ENCODE data around the gene INTS14. TPM values are rescaled to one million over a fixed set of nuclear protein-coding genes. Genes with fewer than 3 reads are reported as not detected.

Gene INTS14
- total and polyA plus RNA-seq, 9 of the 15 experiments (the other 6 are each of a cell fraction or from before 2014, with no cell fraction given): 30.5 to 92.4 (median 46.5) TPM

DNA sequence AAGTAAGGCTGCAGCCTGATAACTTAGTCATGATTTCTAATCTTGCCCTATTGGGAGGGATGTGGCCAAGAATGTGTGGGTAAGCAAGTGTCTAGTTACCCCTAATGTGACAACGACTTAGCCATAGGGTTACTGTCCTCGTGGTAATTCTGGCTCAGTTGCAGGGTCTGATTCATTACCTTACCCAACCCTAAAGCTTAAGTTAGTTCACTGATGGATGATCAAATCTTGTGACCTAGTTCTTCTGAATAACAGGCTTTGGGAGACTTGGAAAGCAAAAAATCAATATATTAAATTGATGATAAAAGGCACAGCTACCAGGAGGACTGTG is 1.6 kb upstream of the INTS14 start:
- intact Hi-C loops (cut with micrococcal nuclease): loop anchor here (10.0 kb wide), 1 partner anchor 362 kb away; no protein-coding TSS in a partner anchor
- H4K20me1 ChIP-seq (replicated peaks; ENCODE audit: control insufficient read depth, insufficient read depth, low read length): no peaks in the 10 kb centered on the region
- CTCF ChIA-PET (ENCODE audit: low intra/inter-chr PET ratio): no interaction called here
- H3K4me1 ChIP-seq (replicated peaks in 1 of 2; ENCODE audit: control insufficient read depth in 2 of 2, insufficient read depth in 2 of 2, low read length in 2 of 2): peaks cover 8 to 21% of the 10 kb centered on the region in 2 experiments; a peak in 4 of 5 replicates
- H3K36me3 ChIP-seq (ENCODE audit: control insufficient read depth, insufficient read depth, low read length): peaks cover 3% of the 10 kb centered on the region; the same call in 2 of the 3 replicates
- ATAC-seq: no peak
- peak overlapping the region; percentile 91 for H3K4me2 ChIP-seq (ENCODE audit: insufficient read depth, low read length)
- no peak overlapping the region for H3K27ac ChIP-seq (ENCODE audit: extremely low read depth, low read depth, low read length)
- TF ChIP-seq RHOXF2B (CRISPR knock-in tag; conservative IDR thresholded peaks at IDR 0.05) (no peak), CREM (IDR thresholded peaks at IDR 0.05; ENCODE audit: low read depth) (no peak), SRSF7 (optimal IDR thresholded peaks at IDR 0.05; ENCODE audit: low read depth, low read length) (no peak), MTA1 (IDR thresholded peaks at IDR 0.05; ENCODE audit: borderline replicate concordance) (no peak), ZNF507 (tag; conservative IDR thresholded peaks at IDR 0.05) (no peak)
- TF ChIP-seq, protein P1, sequence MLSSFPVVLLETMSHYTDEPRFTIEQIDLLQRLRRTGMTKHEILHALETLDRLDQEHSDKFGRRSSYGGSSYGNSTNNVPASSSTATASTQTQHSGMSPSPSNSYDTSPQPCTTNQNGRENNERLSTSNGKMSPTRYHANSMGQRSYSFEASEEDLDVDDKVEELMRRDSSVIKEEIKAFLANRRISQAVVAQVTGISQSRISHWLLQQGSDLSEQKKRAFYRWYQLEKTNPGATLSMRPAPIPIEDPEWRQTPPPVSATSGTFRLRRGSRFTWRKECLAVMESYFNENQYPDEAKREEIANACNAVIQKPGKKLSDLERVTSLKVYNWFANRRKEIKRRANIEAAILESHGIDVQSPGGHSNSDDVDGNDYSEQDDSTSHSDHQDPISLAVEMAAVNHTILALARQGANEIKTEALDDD (IDR thresholded peaks at IDR 0.05): peak; percentile 90
- TF ChIP-seq, protein P2, sequence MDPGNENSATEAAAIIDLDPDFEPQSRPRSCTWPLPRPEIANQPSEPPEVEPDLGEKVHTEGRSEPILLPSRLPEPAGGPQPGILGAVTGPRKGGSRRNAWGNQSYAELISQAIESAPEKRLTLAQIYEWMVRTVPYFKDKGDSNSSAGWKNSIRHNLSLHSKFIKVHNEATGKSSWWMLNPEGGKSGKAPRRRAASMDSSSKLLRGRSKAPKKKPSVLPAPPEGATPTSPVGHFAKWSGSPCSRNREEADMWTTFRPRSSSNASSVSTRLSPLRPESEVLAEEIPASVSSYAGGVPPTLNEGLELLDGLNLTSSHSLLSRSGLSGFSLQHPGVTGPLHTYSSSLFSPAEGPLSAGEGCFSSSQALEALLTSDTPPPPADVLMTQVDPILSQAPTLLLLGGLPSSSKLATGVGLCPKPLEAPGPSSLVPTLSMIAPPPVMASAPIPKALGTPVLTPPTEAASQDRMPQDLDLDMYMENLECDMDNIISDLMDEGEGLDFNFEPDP (CRISPR knock-in tag; IDR thresholded peaks at IDR 0.05): no peak
- H3K9ac ChIP-seq (ENCODE audit: insufficient read depth in 1 of 2, low read depth in 2 of 2, low read length in 2 of 2): peak overlapping the region in 1 of 2 experiments; percentile 87; a peak in 1 of 4 replicates
- 7% methylated on average over 2 of the region's 2 CpGs for whole genome bisulfite sequencing (ENCODE audit: insufficient coverage, low coverage, missing lambda C conversion rate)
- no peaks in the 10 kb centered on the region for H3K9me1 ChIP-seq (ENCODE audit: control insufficient read depth, insufficient read depth, low read length)
- peak overlapping the region; percentile 97 for H2AFZ ChIP-seq (ENCODE audit: low read depth, low read length)
- no peak for DNase-seq (ENCODE audit: extremely low read depth in 1 of 4, low spot score in 3 of 4)
- no peak for FAIRE-seq
- no peaks in the 10 kb centered on the region for H3K9me3 ChIP-seq (replicated peaks; ENCODE audit: control insufficient read depth, insufficient read depth, low read depth, low read length)
- H3K4me3 ChIP-seq: no peak overlapping the region
- peaks cover 41% of the 10 kb centered on the region for H3K79me2 ChIP-seq (ENCODE audit: control insufficient read depth, insufficient read depth, low read length)
- H3K27me3 ChIP-seq (ENCODE audit: control insufficient read depth in 2 of 2, insufficient read depth in 2 of 2, low read length in 2 of 2): no peaks in the 10 kb centered on the region
- no TSS peak for BruUV-seq (replicated peaks)
- POLR2A ChIA-PET: interaction anchor here (0.6 to 1.7 kb wide), 5 partner anchors 9 to 737 kb away, joined by 3 to 7 read pairs (median 3); partner anchors contain the start of genes DPP8, RNU5B-1 and SLC24A1
- in situ Hi-C loops (cut with MboI): no loop called here
